Osteocyte (in vitro differentiated cells): ENCODE data around the gene BRD9. TPM values are rescaled to one million over a fixed set of nuclear protein-coding genes. Genes with fewer than 3 reads are reported as not detected.
"Not testable (repeated sequence)": the region's sequence is repeated elsewhere in the genome, so short reads cannot be mapped to it uniquely, and the experiment has no call there.

Source experiments
- DNase-seq: peaks from one replicate; pipeline ENCODE4 v3.0.0; 2021; ENCODE audit warnings: mixed read lengths; ENCODE audit not compliant: unreplicated experiment; ENCODE audit errors: extremely low spot score
- H3K27ac Mint-ChIP-seq: one replicate; pipeline ENCODE4 v1.8.0; 2021; ENCODE audit warnings: mild to moderate bottlenecking, mixed read lengths; ENCODE audit not compliant: unreplicated experiment
- H3K27me3 Mint-ChIP-seq: one replicate; pipeline ENCODE4 v1.8.0; 2021; ENCODE audit warnings: mixed read lengths; ENCODE audit not compliant: unreplicated experiment
- H3K36me3 Mint-ChIP-seq: one replicate; pipeline ENCODE4 v1.8.0; 2021; ENCODE audit warnings: mixed read lengths; ENCODE audit not compliant: unreplicated experiment
- H3K4me1 Mint-ChIP-seq: one replicate; pipeline ENCODE4 v1.8.0; 2021; ENCODE audit warnings: mixed read lengths; ENCODE audit not compliant: unreplicated experiment
- H3K4me3 Mint-ChIP-seq: one replicate; pipeline ENCODE4 v1.8.0; 2021; ENCODE audit warnings: mild to moderate bottlenecking, moderate library complexity, mixed read lengths; ENCODE audit not compliant: unreplicated experiment
- H3K9me3 Mint-ChIP-seq: one replicate; pipeline ENCODE4 v1.8.0; 2021; ENCODE audit warnings: mixed read lengths; ENCODE audit not compliant: unreplicated experiment
- CTCF ChIP-seq: fragments of 200-600 bp; sonication (generic); IDR thresholded peaks from 2 replicates; pipeline ENCODE4 v1.5.0; 2021; ENCODE audit warnings: antibody characterized with exemption, mild to moderate bottlenecking, moderate library complexity
- long read RNA-seq: library from polyadenylated mRNA; unstranded; transcript quantifications from one replicate; pipeline ENCODE4 v2.0.0, GENCODE V29; 2021
- total RNA-seq: library from RNA; stranded (reverse); gene quantifications from 2 replicates; pipeline ENCODE4 v1.2.1, GENCODE V29; 2021

BRD9 gene
- total RNA-seq: 38.2 and 39.4 TPM in 2 replicates
- long read RNA-seq, partial matches to known transcripts: 36 of 53 reads
- long read RNA-seq, other reads (novel, unspliced or antisense): 16 of 53 reads

GRCh38 chr5:892394-893136, at the start of gene BRD9, which contains the start of gene TRIP13:
TSS of gene BRD9 (minus strand) at chr5:892801. CDS start at chr5:892657, 144 bp downstream.
TSS of gene TRIP13 (plus strand) at chr5:892884. CDS start at chr5:892999, 115 bp downstream.
- Mint-ChIP-seq H3K27me3 (no peaks in the 10 kb centered on the region), H3K27ac (peak within 1 kb of the TSS; percentile 89), H3K4me3 (peak within 1 kb of the TSS; percentile 89), H3K9me3 (no peaks in the 10 kb centered on the region), H3K36me3 (peaks cover 12% of the 10 kb centered on the region), H3K4me1 (peaks cover 33% of the 10 kb centered on the region)
- peak; percentile 93 for DNase-seq
- peak; percentile 14 for TF ChIP-seq CTCF

GRCh38 chr5:940741-941140, 48.1 kb upstream of the BRD9 start:
- H3K9me3 Mint-ChIP-seq, DNase-seq, H3K36me3 Mint-ChIP-seq, H3K27ac Mint-ChIP-seq, H3K4me3 Mint-ChIP-seq, H3K4me1 Mint-ChIP-seq: not testable (repeated sequence)
- peaks cover 75% of the 10 kb centered on the region for H3K27me3 Mint-ChIP-seq

GRCh38 chr5:939368-939767, 46.8 kb upstream of the BRD9 start:
- Mint-ChIP-seq H3K36me3 (no peaks in the 10 kb centered on the region), H3K27me3 (peaks cover 70% of the 10 kb centered on the region)

GRCh38 chr5:937151-937924, 44.7 kb upstream of the BRD9 start:
- Mint-ChIP-seq H3K36me3 (no peaks in the 10 kb centered on the region), H3K27me3 (peaks cover 65% of the 10 kb centered on the region), H3K27ac (no peak overlapping the region), H3K4me1 (no peaks in the 10 kb centered on the region), H3K9me3 (no peaks in the 10 kb centered on the region), H3K4me3 (no peak overlapping the region)
- TF ChIP-seq CTCF: no peak
- peak; percentile 80 for DNase-seq

More at GRCh38 chr5:939368-939767, 46.8 kb upstream of the BRD9 start:
- TF ChIP-seq CTCF: no peak
- H3K27ac Mint-ChIP-seq: no peak overlapping the region
- H3K4me1 Mint-ChIP-seq: peaks cover 3% of the 10 kb centered on the region
- no peaks in the 10 kb centered on the region for H3K9me3 Mint-ChIP-seq
- no peak overlapping the region for H3K4me3 Mint-ChIP-seq
- peak; percentile 59 for DNase-seq

- H3K27ac Mint-ChIP-seq: no peak overlapping the region
- no peak overlapping the region for H3K4me3 Mint-ChIP-seq
- H3K36me3 Mint-ChIP-seq: no peaks in the 10 kb centered on the region
- H3K4me1 Mint-ChIP-seq: no peaks in the 10 kb centered on the region
- peaks cover 62% of the 10 kb centered on the region for H3K27me3 Mint-ChIP-seq
- peak; percentile 80 for DNase-seq
- no peak for TF ChIP-seq CTCF
- no peaks in the 10 kb centered on the region for H3K9me3 Mint-ChIP-seq
These were observed 43.8 kb upstream of the BRD9 start for GRCh38 chr5:936149-937144.
